Stomach smooth muscle (tissue), 2 donors: ENCODE data around the gene ROBO2.

Source experiments
- H3K27ac ChIP-seq: one replicate; pipeline ENCODE4 v1.7.0; 2013; ENCODE audit warnings: mild to moderate bottlenecking, low read length, inconsistent platforms
- H3K27me3 ChIP-seq, 2 donors: one replicate each; pipeline ENCODE4 v1.7.0; 2013; ENCODE audit warnings: low read length in 2 of 2; ENCODE audit not compliant: insufficient read depth in 2 of 2, control insufficient read depth in 1 of 2
- H3K36me3 ChIP-seq, 2 donors: one replicate each; pipeline ENCODE4 v1.7.0; 2013; ENCODE audit warnings: low read length in 2 of 2; ENCODE audit not compliant: control insufficient read depth in 2 of 2, insufficient read depth in 2 of 2
- H3K4me1 ChIP-seq: one replicate; pipeline ENCODE4 v1.7.0; 2013; ENCODE audit warnings: low read length; ENCODE audit not compliant: control insufficient read depth, insufficient read depth
- H3K4me3 ChIP-seq, 2 donors: one replicate each; pipeline ENCODE4 v1.7.0; 2013; ENCODE audit warnings: low read length in 2 of 2
- H3K9ac ChIP-seq, 2 donors: one replicate each; pipeline ENCODE4 v1.7.0; 2013; ENCODE audit warnings: low read length in 2 of 2, mild to moderate bottlenecking in 1 of 2
- H3K9me3 ChIP-seq, 2 donors: one replicate each; pipeline ENCODE4 v1.7.0; 2013; ENCODE audit warnings: low read length in 2 of 2; ENCODE audit not compliant: control insufficient read depth in 2 of 2
- donor health status: healthy.
- donor health status: Pancreatic carcinoma.

The ROBO2 gene

DNA sequence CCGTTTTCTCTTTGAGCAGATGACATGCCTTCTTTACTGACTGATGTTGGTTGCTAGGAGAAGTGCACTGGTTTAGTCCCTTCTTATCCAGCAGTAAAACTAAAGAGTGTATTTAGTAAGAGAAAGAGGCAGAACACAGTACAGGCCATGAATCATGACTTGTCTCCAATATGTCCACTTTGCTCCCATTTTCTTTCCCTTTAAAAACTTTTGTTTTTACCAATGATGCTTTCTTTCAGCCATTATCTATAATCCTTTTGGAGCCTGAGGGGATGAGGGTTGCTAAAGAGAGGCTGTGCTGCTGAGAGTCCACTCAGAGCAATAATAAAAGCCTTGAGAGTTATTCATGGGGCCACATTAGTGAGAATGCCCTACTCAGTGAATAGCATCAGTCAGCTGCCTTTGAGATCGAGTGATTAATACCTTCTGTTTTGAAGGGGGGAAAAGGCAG, 12.2 kb downstream of the ROBO2 start:
- no peak overlapping the region for H3K9ac ChIP-seq
- H3K4me3 ChIP-seq: no peak overlapping the region
- H3K9me3 ChIP-seq: no peaks in the 10 kb centered on the region
- no peaks in the 10 kb centered on the region for H3K27me3 ChIP-seq
- H3K27ac ChIP-seq: no peak overlapping the region
- no peaks in the 10 kb centered on the region for H3K36me3 ChIP-seq
- H3K4me1 ChIP-seq: no peaks in the 10 kb centered on the region

DNA sequence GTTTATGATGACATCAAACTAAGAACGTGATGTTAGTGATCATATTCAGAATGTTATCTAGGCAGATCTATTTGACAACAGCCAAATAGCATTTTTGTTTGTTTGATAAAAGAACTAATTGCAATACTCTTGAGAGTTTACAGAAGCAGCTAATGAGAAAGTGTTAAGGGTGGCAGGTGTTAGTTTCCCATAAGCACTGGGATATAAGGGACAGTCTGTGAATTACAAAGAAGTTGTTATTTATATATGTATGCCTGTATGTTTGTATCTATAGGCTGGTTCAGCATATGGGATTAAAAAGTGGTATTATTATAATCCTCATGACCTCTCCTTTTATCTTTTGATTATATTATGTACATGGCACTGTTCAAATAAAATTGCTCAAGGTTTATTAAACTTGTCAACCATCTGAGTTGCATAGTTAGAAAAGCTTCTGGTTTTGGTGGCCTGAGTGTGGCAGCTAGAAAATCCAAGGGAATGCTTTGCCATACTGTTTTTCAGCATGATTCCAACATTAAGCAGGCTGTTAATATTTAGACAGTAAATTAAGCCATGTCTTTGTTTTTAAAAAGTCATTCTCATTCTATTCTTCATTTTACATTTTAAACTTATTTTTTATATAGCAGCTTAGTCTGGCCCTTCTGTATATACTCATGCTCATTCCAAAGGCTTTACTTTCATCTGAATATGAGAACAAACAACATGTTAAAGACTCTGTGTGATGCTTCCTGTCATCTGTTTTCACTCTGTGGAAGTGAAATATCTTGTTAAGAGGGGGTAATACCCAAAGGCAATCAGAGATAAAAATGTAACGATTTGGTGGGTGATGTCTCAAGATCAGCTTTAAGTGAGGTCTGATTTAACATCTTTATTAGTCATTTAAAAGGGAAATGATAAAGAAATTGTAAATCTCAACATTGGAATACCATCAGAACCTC, 13.1 kb downstream of the ROBO2 start:
- H3K27ac ChIP-seq: no peak overlapping the region
- no peak overlapping the region for H3K9ac ChIP-seq
- no peak overlapping the region for H3K4me3 ChIP-seq
- H3K4me1 ChIP-seq: no peaks in the 10 kb centered on the region
- H3K36me3 ChIP-seq: no peaks in the 10 kb centered on the region
- H3K9me3 ChIP-seq: no peaks in the 10 kb centered on the region
- no peaks in the 10 kb centered on the region for H3K27me3 ChIP-seq

DNA sequence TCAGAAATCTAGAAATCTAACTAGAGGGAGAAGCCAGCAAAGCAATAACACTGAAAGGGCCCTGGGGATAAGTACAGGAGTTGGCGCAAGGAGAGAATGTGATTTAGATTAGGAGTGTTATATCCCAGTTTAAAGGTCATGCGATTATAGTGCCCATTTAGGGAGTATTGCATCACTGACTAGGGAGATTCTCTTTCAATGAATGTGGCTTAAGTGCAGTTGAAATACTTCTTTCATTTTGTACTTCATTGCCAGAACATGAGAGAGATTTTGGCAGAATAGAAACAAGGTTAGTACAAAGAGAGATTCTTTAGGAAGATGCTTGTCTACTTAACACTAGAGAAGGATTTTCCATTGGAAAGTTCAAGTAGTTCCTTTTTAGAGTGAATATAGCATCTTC, 13.9 kb downstream of the ROBO2 start:
- Histone ChIP-seq H3K9ac (no peak overlapping the region), H3K9me3 (no peaks in the 10 kb centered on the region), H3K4me1 (no peaks in the 10 kb centered on the region), H3K27ac (no peak overlapping the region), H3K27me3 (no peaks in the 10 kb centered on the region), H3K4me3 (no peak overlapping the region), H3K36me3 (no peaks in the 10 kb centered on the region)

DNA sequence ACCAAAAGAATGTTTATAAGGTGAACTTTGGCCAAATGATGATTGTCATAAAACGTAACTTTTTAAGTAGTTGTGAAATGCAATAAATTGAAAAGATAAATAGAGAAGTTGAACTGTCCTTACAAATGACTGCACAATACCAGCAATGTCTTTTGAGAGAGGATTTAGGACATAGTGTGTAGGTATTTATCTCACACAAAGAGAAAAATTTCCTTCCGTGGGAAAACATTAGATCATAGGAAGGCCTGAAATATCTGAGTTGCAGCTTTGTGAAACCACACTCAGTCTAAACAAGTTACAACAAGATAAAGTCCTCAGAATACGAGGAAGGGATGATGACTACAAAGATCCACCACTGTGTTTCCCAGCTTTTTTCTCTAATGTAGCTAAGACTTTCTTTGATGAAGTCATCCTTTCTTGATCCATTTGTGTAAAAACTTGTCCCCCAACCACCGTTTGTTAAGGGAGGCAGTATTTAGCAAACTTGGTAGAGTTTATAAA, 16.0 kb downstream of the ROBO2 start:
- Histone ChIP-seq H3K27ac (no peak overlapping the region), H3K27me3 (no peaks in the 10 kb centered on the region), H3K9ac (no peak overlapping the region), H3K4me1 (no peaks in the 10 kb centered on the region), H3K9me3 (no peaks in the 10 kb centered on the region), H3K36me3 (no peaks in the 10 kb centered on the region), H3K4me3 (no peak overlapping the region)

DNA sequence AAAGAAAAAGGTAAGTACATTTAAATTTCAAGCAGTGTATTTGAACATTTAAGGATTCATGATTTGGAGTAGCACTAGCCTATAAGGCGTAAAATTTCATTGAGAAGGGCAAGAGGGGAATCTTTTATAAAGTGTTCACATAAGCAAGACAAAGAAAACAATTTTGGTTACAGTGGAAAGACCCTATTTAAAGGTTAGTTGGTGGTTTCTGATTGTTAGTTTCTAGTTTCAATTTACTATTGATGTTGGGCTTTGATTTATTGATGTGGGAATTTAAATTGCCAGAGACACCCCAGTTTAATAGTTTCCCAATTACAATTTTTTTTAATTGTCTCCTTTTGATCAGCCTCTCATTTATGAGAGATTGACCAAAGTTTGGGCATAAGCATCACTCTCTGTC, 19.5 kb downstream of the ROBO2 start:
- no peaks in the 10 kb centered on the region for H3K9me3 ChIP-seq
- H3K36me3 ChIP-seq: no peaks in the 10 kb centered on the region
- H3K27ac ChIP-seq: no peak overlapping the region
- no peak overlapping the region for H3K9ac ChIP-seq
- H3K27me3 ChIP-seq: no peaks in the 10 kb centered on the region
- no peak overlapping the region for H3K4me3 ChIP-seq
- H3K4me1 ChIP-seq: no peaks in the 10 kb centered on the region

DNA sequence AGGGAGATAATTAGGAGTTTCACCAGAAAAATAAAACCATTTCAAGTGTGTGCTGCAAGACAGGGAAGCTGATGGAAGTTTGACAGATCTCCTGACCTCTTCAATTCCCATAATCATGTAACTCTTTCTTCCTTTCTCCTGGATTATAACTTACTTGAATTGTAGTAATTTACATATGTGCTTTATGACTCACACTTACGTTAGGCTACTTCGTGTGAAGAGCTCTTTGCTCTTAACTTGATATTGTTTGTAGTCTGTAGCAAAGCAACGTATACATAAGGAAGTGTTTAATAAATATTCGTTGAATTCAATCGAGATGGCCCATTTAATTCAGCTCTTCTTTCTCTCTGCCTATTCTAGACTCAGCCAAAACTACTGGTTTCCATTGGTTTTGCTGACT, 23.5 kb downstream of the ROBO2 start:
- H3K4me3 ChIP-seq: no peak overlapping the region
- no peak overlapping the region for H3K9ac ChIP-seq
- H3K27me3 ChIP-seq: no peaks in the 10 kb centered on the region
- H3K27ac ChIP-seq: no peak overlapping the region
- H3K9me3 ChIP-seq: no peaks in the 10 kb centered on the region
- H3K36me3 ChIP-seq: no peaks in the 10 kb centered on the region
- H3K4me1 ChIP-seq: no peaks in the 10 kb centered on the region

DNA sequence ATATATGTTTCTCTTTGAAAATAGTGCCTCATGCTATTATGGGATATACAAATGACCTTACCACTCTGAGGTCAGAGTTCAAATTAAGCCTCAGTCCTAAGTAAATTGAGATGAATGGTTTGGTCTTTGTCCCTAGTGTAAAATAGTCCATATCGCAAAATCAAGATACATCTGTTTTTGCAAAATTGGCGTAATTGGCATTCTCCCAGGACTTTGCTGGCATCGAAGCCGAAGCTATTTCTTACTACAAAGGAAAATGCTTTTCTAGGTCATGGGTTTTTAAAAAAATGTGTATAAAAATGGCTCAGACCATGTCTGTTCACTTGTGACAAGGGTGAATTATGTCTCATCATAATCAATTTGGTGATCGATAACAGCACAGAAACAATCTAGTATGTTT, 25.9 kb downstream of the ROBO2 start:
- no peak overlapping the region for H3K9ac ChIP-seq
- H3K4me1 ChIP-seq: no peaks in the 10 kb centered on the region
- H3K9me3 ChIP-seq: no peaks in the 10 kb centered on the region
- H3K36me3 ChIP-seq: no peaks in the 10 kb centered on the region
- H3K27me3 ChIP-seq: no peaks in the 10 kb centered on the region
- no peak overlapping the region for H3K4me3 ChIP-seq
- no peak overlapping the region for H3K27ac ChIP-seq

DNA sequence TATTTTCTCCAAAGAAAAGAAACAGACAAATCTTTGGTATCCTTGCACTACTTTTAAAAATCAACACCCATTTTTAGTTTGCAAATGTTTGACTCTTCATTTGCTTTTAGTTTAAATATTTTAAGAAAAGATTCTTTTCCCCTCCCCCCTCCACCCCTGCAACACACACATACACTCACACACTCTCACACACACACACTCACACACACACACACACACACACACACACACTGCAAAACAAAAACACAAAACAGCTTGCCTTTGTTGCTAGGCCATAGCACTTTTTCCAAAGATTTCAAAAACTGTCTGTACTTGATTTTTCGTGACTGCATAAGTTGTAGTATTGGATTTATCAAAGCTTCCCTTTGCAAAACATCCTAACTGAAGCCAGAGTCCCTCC, 26.9 kb downstream of the ROBO2 start:
- Histone ChIP-seq H3K9me3 (no peaks in the 10 kb centered on the region), H3K27ac (no peak overlapping the region), H3K4me1 (no peaks in the 10 kb centered on the region), H3K4me3 (no peak overlapping the region), H3K27me3 (no peaks in the 10 kb centered on the region), H3K9ac (no peak overlapping the region), H3K36me3 (no peaks in the 10 kb centered on the region)

DNA sequence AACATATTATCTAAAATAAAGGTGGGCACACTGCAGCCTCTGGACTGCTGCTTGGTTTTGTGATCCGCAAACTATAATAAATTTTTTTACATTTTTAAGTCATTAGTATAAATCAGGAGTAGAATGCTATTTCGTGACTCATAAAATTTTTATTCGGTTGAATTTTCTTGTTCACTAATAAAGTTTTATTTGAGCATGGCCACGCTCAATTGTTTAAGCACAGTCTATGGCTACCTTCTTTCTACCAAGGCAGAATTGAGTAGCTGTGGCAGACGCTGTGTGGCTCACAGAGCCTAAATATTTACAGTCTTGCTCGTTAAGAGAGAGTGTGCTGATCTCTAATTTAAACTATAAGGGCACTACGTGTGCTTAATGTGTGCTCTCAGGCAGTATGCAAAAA, 28.9 kb downstream of the ROBO2 start:
- Histone ChIP-seq H3K9ac (no peak overlapping the region), H3K4me1 (no peaks in the 10 kb centered on the region), H3K27ac (no peak overlapping the region), H3K4me3 (no peak overlapping the region), H3K36me3 (no peaks in the 10 kb centered on the region), H3K27me3 (no peaks in the 10 kb centered on the region), H3K9me3 (no peaks in the 10 kb centered on the region)

DNA sequence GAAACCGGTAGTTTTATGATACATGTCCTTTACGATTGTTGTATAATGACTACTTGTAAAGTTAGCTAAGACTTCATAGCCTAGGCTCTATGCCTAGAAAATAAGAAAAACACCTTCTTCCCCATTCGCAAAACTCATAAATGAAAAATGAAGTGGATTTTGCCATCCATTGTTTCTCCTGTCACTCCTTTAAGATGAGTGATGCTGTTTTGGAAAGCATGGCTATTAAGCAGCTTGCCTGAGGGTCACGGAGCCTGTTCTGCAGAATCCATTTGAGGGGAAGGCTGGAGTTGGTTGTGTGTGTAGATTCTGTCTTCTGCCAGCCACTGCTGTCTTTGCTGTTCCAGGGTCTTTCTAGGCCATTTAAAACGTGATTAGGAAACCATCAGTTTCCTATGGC, 31.5 kb downstream of the ROBO2 start:
- Histone ChIP-seq H3K9me3 (no peaks in the 10 kb centered on the region), H3K9ac (no peak overlapping the region), H3K27ac (no peak overlapping the region), H3K4me3 (no peak overlapping the region), H3K4me1 (no peaks in the 10 kb centered on the region), H3K36me3 (no peaks in the 10 kb centered on the region), H3K27me3 (no peaks in the 10 kb centered on the region)

DNA sequence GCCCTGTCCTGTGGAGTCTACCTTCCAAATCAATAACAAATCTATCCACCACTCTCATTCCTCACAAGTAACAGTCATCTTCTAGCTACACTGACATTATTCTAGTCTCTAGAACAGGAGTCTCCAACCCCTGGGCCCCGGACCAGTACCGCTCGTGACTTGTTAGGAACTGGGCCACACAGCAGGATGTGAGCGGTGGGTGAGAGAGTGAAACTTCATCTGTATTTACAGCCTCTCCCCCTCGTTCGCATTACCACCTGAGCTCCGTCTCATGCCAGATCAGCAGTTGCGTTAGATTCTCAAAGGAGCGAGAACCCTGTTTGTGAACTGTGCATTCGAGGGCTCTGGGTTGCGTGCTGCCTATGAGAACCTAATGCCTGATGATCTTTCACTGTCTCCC, 31.9 kb downstream of the ROBO2 start:
- Histone ChIP-seq H3K27ac (no peak overlapping the region), H3K9me3 (no peaks in the 10 kb centered on the region), H3K4me1 (no peaks in the 10 kb centered on the region), H3K27me3 (no peaks in the 10 kb centered on the region), H3K9ac (no peak overlapping the region), H3K36me3 (no peaks in the 10 kb centered on the region), H3K4me3 (no peak overlapping the region)
